Subcutaneous abdominal adipose tissue (tissue), 5 donors: Measurements from ENCODE around the gene OR2AG1.
"Not testable (repeated sequence)": the region's sequence is repeated elsewhere in the genome, so short reads cannot be mapped to it uniquely, and the experiment has no call there.

Source experiments
- H3K27ac ChIP-seq: one replicate; pipeline ENCODE4 v1.7.0; 2013; ENCODE audit warnings: low read depth, mild to moderate bottlenecking, inconsistent platforms, low read length, moderate library complexity
- H3K27me3 ChIP-seq, 5 donors: one replicate each; pipeline ENCODE4 v1.7.0; 2013; ENCODE audit warnings: low read length in 5 of 5, inconsistent platforms in 1 of 5; ENCODE audit not compliant: control insufficient read depth in 5 of 5, insufficient read depth in 4 of 5
- H3K36me3 ChIP-seq, 5 donors: one replicate each; pipeline ENCODE4 v1.7.0; 2013; ENCODE audit warnings: low read length in 5 of 5; ENCODE audit not compliant: control insufficient read depth in 5 of 5, insufficient read depth in 5 of 5
- H3K4me1 ChIP-seq, 5 donors: one replicate each; pipeline ENCODE4 v1.7.0; 2013; ENCODE audit warnings: low read length in 5 of 5, mild to moderate bottlenecking in 3 of 5, moderate library complexity in 1 of 5; ENCODE audit not compliant: control insufficient read depth in 5 of 5, insufficient read depth in 5 of 5
- H3K4me3 ChIP-seq, 5 donors: one replicate each; pipeline ENCODE4 v1.7.0; 2013; ENCODE audit warnings: low read length in 5 of 5, low read depth in 1 of 5
- H3K9ac ChIP-seq, 5 donors: one replicate each; pipeline ENCODE4 v1.7.0; 2013; ENCODE audit warnings: low read length in 5 of 5, mild to moderate bottlenecking in 4 of 5, moderate library complexity in 3 of 5
- H3K9me3 ChIP-seq, 5 donors: one replicate each; pipeline ENCODE4 v1.7.0; 2013; ENCODE audit warnings: low read length in 5 of 5; ENCODE audit not compliant: control insufficient read depth in 5 of 5
- donor health status: healthy.
- donor health status: healthy.
- donor health status: healthy.
- donor health status: healthy.
- donor health status: healthy.

OR2AG1 gene

GRCh38 chr11:6780829-6781228 lies 2.0 kb upstream of the OR2AG1 start:
- H3K27me3 ChIP-seq = no peaks in the 10 kb centered on the region
- no peak overlapping the region for H3K27ac ChIP-seq
- no peaks in the 10 kb centered on the region for H3K9me3 ChIP-seq
- no peaks in the 10 kb centered on the region for H3K36me3 ChIP-seq
- H3K4me1 ChIP-seq = no peaks in the 10 kb centered on the region
- H3K9ac ChIP-seq = no peak overlapping the region
- H3K4me3 ChIP-seq = no peak overlapping the region

DNA sequence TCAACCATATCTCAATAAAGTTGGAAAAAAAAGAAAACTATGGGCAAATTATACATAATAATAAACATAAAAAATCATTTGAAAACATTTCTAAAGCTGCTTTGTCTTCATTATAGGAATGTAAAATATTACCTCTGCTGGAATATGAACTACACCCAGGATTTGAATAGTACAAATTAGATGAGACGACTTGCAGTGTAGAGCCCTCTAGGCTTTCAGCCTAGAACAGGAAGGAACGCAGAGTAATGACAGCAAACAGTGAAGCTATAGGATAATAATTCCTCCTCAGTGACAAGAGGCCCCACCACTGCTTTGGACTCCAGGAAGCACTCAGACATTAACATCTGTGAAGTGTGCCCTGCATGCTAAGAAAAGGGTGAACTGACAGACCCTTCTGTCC lies 7.7 kb downstream of the OR2AG1 start:
- Histone ChIP-seq H3K27ac (no peak overlapping the region), H3K27me3 (no peaks in the 10 kb centered on the region)

GRCh38 chr11:6794639-6795038 lies 11.8 kb downstream of the OR2AG1 start:
- Histone ChIP-seq H3K27me3 (no peaks in the 10 kb centered on the region), H3K4me1 (peaks cover 0 to 4% (median 0%) of the 10 kb centered on the region in 5 donors), H3K4me3 (no peak overlapping the region), H3K27ac (no peak overlapping the region), H3K9ac (no peak overlapping the region), H3K36me3 (no peaks in the 10 kb centered on the region), H3K9me3 (no peaks in the 10 kb centered on the region)

More for the DNA sequence above, 7.7 kb downstream of the OR2AG1 start:
- Histone ChIP-seq H3K4me1 (peaks cover 0 to 4% (median 0%) of the 10 kb centered on the region in 5 donors), H3K36me3 (no peaks in the 10 kb centered on the region), H3K4me3 (no peak overlapping the region), H3K9me3 (no peaks in the 10 kb centered on the region), H3K9ac (no peak overlapping the region)

DNA sequence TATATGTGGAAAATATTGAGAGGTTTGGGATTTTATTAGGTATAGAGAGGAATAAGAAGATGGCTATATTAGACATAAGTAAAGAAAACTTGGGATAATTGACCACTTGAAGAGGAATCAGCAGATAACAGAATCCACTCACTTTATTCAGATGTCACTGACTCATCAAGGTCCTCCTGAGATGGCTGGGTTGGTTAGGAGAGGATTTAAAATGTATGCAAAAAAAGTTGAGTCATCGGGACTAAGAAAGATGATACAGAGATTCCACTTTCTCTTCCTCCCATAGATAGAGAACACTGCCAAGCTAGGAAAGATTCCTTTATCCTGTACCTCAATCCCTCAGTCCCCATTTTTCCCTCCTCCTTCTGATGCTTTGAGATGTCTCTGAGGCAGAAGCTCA lies 16.6 kb downstream of the OR2AG1 start, which contains the start of gene OR6A2:
OR6A2 (minus strand) TSS at position 288 of the 400 bp plus-strand sequence. CDS start 3,981 bp downstream, outside the sequence.
- H3K9me3 ChIP-seq = peaks cover 0 to 6% (median 0%) of the 10 kb centered on the region in 5 donors
- H3K27ac ChIP-seq = no peak within 1 kb of the TSS
- no peaks in the 10 kb centered on the region for H3K27me3 ChIP-seq
- H3K36me3 ChIP-seq = no peaks in the 10 kb centered on the region
- no peaks in the 10 kb centered on the region for H3K4me1 ChIP-seq
- H3K9ac ChIP-seq = no peak within 1 kb of the TSS
- no peak within 1 kb of the TSS for H3K4me3 ChIP-seq

DNA sequence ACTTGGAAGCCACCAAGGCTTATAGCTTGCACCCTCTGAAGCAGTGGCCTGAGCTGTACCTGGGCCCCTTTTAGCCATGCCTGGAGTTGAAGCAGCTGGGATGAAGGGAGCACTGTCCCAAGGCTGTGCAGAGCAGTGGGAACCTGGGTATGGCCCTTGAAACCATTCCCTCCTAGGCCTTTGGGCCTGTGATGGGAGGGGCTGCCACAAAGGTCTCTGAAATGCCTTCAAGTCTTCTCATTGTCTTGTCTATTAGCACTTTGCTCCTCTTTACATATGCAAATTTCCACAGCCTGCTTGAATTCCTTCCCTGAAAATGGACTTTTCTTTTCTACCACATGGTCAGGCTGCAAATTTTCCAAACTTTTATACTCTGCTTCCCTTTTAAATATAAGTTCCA lies 18.3 kb downstream of the OR2AG1 start:
- not testable (repeated sequence) for H3K27ac ChIP-seq, H3K27me3 ChIP-seq, H3K9me3 ChIP-seq, H3K4me1 ChIP-seq, H3K9ac ChIP-seq, H3K4me3 ChIP-seq, H3K36me3 ChIP-seq

GRCh38 chr11:6812390-6813005 lies 29.7 kb downstream of the OR2AG1 start:
- no peaks in the 10 kb centered on the region for H3K4me1 ChIP-seq
- H3K9me3 ChIP-seq = no peaks in the 10 kb centered on the region
- H3K9ac ChIP-seq = no peak overlapping the region
- H3K36me3 ChIP-seq = no peaks in the 10 kb centered on the region
- no peak overlapping the region for H3K27ac ChIP-seq
- H3K27me3 ChIP-seq = peaks cover 0 to 3% (median 3%) of the 10 kb centered on the region in 5 donors
- H3K4me3 ChIP-seq = no peak overlapping the region

- Histone ChIP-seq H3K27ac (no peak overlapping the region), H3K4me3 (no peak overlapping the region), H3K4me1 (no peaks in the 10 kb centered on the region), H3K9me3 (no peaks in the 10 kb centered on the region), H3K36me3 (no peaks in the 10 kb centered on the region), H3K9ac (no peak overlapping the region), H3K27me3 (peaks cover 0 to 3% (median 3%) of the 10 kb centered on the region in 5 donors)
Observed at GRCh38 chr11:6813656-6814055, 30.8 kb downstream of the OR2AG1 start.

- Histone ChIP-seq H3K4me3 (no peak overlapping the region), H3K27ac (no peak overlapping the region), H3K27me3 (peaks cover 0 to 3% (median 2%) of the 10 kb centered on the region in 5 donors), H3K9ac (no peak overlapping the region), H3K9me3 (peaks cover 0 to 7% (median 0%) of the 10 kb centered on the region in 5 donors), H3K36me3 (no peaks in the 10 kb centered on the region), H3K4me1 (no peaks in the 10 kb centered on the region)
Observed at GRCh38 chr11:6817694-6818093, 34.9 kb downstream of the OR2AG1 start.

DNA sequence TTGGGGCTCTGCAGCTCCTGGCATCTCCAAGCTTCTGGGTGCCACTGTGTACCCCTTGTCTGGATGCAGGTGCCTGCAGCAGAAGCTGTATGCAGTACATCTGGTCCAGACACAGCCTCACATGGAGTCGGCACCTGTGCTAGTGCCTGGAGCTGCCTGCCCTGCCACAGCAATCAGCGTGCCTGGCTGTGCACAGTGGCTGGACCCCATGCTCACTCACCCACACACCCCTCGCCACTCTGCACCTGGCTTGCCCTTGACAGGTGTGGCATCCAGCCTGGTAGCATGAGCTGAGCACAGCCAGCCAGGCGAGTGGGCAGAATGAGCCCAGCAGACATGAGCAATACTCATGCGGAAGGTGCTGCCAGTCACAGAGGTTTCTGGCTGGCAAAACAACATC lies 36.1 kb downstream of the OR2AG1 start:
- no peaks in the 10 kb centered on the region for H3K27me3 ChIP-seq
- H3K9ac ChIP-seq = no peak overlapping the region
- peaks cover 0 to 7% (median 0%) of the 10 kb centered on the region in 5 donors for H3K9me3 ChIP-seq
- no peaks in the 10 kb centered on the region for H3K36me3 ChIP-seq
- H3K4me3 ChIP-seq = no peak overlapping the region
- H3K27ac ChIP-seq = no peak overlapping the region
- no peaks in the 10 kb centered on the region for H3K4me1 ChIP-seq

DNA sequence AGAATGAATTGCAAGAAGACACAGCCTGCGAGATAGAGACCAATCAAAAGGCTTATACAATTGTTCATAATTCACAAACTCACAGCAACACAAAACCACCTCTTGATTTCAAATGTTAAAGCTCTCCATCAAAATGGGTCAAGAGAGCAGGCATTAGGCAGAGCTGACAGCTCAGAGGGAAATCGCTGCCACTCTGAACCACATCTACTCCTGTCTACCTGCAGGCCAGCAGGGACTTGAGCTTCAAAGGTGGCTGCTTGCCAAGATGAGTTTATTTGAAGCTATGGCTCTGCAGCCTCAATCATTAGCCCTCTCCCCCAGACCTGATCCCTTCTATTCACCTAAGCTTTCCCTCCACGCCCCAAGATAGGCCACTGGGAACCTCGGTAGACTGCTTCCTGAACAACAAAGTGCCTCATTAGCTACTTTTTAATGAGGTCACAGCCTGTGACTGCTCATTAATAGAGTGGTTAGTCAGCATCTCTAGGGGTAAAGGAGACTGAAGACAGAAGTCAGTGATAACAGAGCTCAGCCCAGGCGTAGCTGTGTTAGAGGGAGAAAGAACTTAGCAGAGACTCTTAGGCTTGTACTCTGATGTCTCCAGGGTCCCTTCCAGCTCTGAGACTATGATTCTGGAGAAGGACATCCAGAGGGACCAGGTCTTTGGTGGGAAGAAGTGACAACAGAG lies 41.5 kb downstream of the OR2AG1 start:
- no peak overlapping the region for H3K9ac ChIP-seq

More for the DNA sequence above, 41.5 kb downstream of the OR2AG1 start:
- Histone ChIP-seq H3K4me1 (no peaks in the 10 kb centered on the region), H3K27me3 (no peaks in the 10 kb centered on the region), H3K4me3 (no peak overlapping the region), H3K27ac (no peak overlapping the region), H3K9me3 (peaks cover 0 to 7% (median 0%) of the 10 kb centered on the region in 5 donors), H3K36me3 (no peaks in the 10 kb centered on the region)
